HEK293 (cell line): ENCODE data around the gene HES7.
A peak's percentile ranks its signal among the peaks of the same experiment; 100 is the strongest.

Experiments
- CTCF ChIA-PET: fragments of 350-600 bp; formaldehyde crosslinking; extraction: SDS; loops from one replicate; lab custom pipeline; 2021; ENCODE audit warnings: antibody characterized with exemption; lab: Yijun Ruan, JAX
- POLR2A ChIA-PET: fragments of 300-600 bp; formaldehyde crosslinking; extraction: SDS; loops from one replicate; lab custom pipeline; 2020; ENCODE audit warnings: antibody characterized with exemption, inconsistent platforms; lab: Yijun Ruan, JAX
- H3K27ac ChIP-seq: fragments of 200-500 bp; sonication (Bioruptor generic); 2 replicates; pipeline ENCODE4 v1.5.1; 2014; ENCODE audit warnings: low read depth, low read length, control low read depth, inconsistent platforms; ENCODE audit errors: extremely low read depth
- H3K36me3 ChIP-seq, 2 experiments: fragments of 200-500 bp in 1 of 2; sonication (Bioruptor generic) in 1 of 2; 1 replicate in 1 of 2; 2 replicates in 1 of 2; pipeline ENCODE4 v1.5.1; 2014 to 2017; ENCODE audit warnings: inconsistent platforms in 2 of 2, low read length in 2 of 2; ENCODE audit not compliant: control insufficient read depth in 2 of 2, insufficient read depth in 1 of 2
- H3K4me1 ChIP-seq: fragments of 200-500 bp; sonication (Bioruptor generic); 2 replicates; pipeline ENCODE4 v1.5.1; 2014; ENCODE audit warnings: mild to moderate bottlenecking, low read length, inconsistent platforms; ENCODE audit not compliant: control insufficient read depth, insufficient read depth
- H3K4me3 ChIP-seq: 2 replicates; pipeline ENCODE4 v1.5.1; 2011; ENCODE audit warnings: low read depth, mild to moderate bottlenecking, control low read depth, low read length, moderate library complexity
- H3K9me3 ChIP-seq: fragments of 200-500 bp; sonication (Bioruptor generic); 2 replicates; pipeline ENCODE4 v1.5.1; 2014; ENCODE audit warnings: low read depth, low read length, inconsistent platforms; ENCODE audit not compliant: control insufficient read depth, insufficient read depth
- EGR2 ChIP-seq: fragments of 450-650 bp; formaldehyde crosslinking; IDR thresholded peaks from 2 replicates; pipeline ENCODE4 v1.5.1; 2016; ENCODE audit warnings: low read depth, missing biosample characterization, missing genetic modification characterization
- GLI4 ChIP-seq: fragments of 450-650 bp; formaldehyde crosslinking; IDR thresholded peaks from 2 replicates; pipeline ENCODE4 v1.5.1; 2016; ENCODE audit warnings: missing biosample characterization, missing genetic modification characterization
- HOXA7 ChIP-seq: sonication (generic); formaldehyde crosslinking; IDR thresholded peaks from 2 replicates; pipeline ENCODE4 v1.8.1; 2022; ENCODE audit warnings: missing genetic modification reagents, borderline replicate concordance
- KLF10 ChIP-seq: fragments of 450-650 bp; IDR thresholded peaks from 2 replicates; pipeline ENCODE4 v1.5.1; 2018; ENCODE audit warnings: missing biosample characterization, mild to moderate bottlenecking, missing genetic modification characterization
- OSR2 ChIP-seq: fragments of 450-650 bp; formaldehyde crosslinking; IDR thresholded peaks from 2 replicates; pipeline ENCODE4 v1.5.1; 2016; ENCODE audit warnings: missing biosample characterization, missing genetic modification characterization
- PRDM1 ChIP-seq: fragments of 450-650 bp; formaldehyde crosslinking; IDR thresholded peaks from 2 replicates; pipeline ENCODE4; 2016; ENCODE audit warnings: missing biosample characterization, missing genetic modification characterization
- RBAK ChIP-seq: fragments of 450-650 bp; formaldehyde crosslinking; IDR thresholded peaks from 2 replicates; pipeline ENCODE4 v1.5.1; 2016; ENCODE audit warnings: missing biosample characterization, missing genetic modification characterization
- SP3 ChIP-seq: fragments of 450-650 bp; formaldehyde crosslinking; IDR thresholded peaks from 2 replicates; pipeline ENCODE4 v1.5.1; 2016; ENCODE audit warnings: missing biosample characterization, missing genetic modification characterization
- SP7 ChIP-seq: fragments of 450-650 bp; formaldehyde crosslinking; IDR thresholded peaks from 2 replicates; pipeline ENCODE4 v1.5.1; 2016; ENCODE audit warnings: missing biosample characterization, missing genetic modification characterization
- WT1 ChIP-seq: fragments of 450-650 bp; formaldehyde crosslinking; IDR thresholded peaks from 2 replicates; pipeline ENCODE4 v1.5.1; 2016; ENCODE audit warnings: missing biosample characterization, missing genetic modification characterization
- YY1 ChIP-seq: fragments of 450-650 bp; formaldehyde crosslinking; IDR thresholded peaks from 2 replicates; pipeline ENCODE4 v1.5.1; 2018; ENCODE audit warnings: missing biosample characterization, missing genetic modification characterization
- ZBTB11 ChIP-seq: fragments of 450-650 bp; formaldehyde crosslinking; conservative IDR thresholded peaks from 2 replicates; pipeline ENCODE4 v1.5.1; 2016; ENCODE audit warnings: low read depth, missing biosample characterization, missing genetic modification characterization
- ZBTB17 ChIP-seq: fragments of 450-650 bp; formaldehyde crosslinking; IDR thresholded peaks from 2 replicates; pipeline ENCODE4 v1.5.1; 2016; ENCODE audit warnings: missing biosample characterization, missing genetic modification characterization
- ZBTB20 ChIP-seq: fragments of 450-650 bp; formaldehyde crosslinking; IDR thresholded peaks from 2 replicates; pipeline ENCODE4 v1.5.1; 2016; ENCODE audit warnings: missing biosample characterization, missing genetic modification characterization
- ZBTB8A ChIP-seq: fragments of 450-650 bp; formaldehyde crosslinking; IDR thresholded peaks from 2 replicates; pipeline ENCODE4 v1.5.1; 2016; ENCODE audit warnings: missing biosample characterization, missing genetic modification characterization
- ZNF10 ChIP-seq: fragments of 450-650 bp; formaldehyde crosslinking; IDR thresholded peaks from 2 replicates; pipeline ENCODE4 v1.5.1; 2017; ENCODE audit warnings: missing biosample characterization, missing genetic modification characterization
- ZNF24 ChIP-seq: fragments of 450-650 bp; formaldehyde crosslinking; IDR thresholded peaks from 2 replicates; pipeline ENCODE4 v1.5.1; 2016; ENCODE audit warnings: missing biosample characterization, missing genetic modification characterization
- ZNF248 ChIP-seq: fragments of 450-650 bp; formaldehyde crosslinking; IDR thresholded peaks from 2 replicates; pipeline ENCODE4 v1.5.1; 2017; ENCODE audit warnings: missing biosample characterization, missing genetic modification characterization
- ZNF302 ChIP-seq: fragments of 450-650 bp; formaldehyde crosslinking; IDR thresholded peaks from 2 replicates; pipeline ENCODE4 v1.5.1; 2016; ENCODE audit warnings: missing biosample characterization, missing genetic modification characterization, low read depth
- ZNF311 ChIP-seq: fragments of 450-650 bp; formaldehyde crosslinking; IDR thresholded peaks from 2 replicates; pipeline ENCODE4 v1.5.1; 2017; ENCODE audit warnings: missing biosample characterization, missing genetic modification characterization, borderline replicate concordance
- ZNF335 ChIP-seq: fragments of 450-650 bp; formaldehyde crosslinking; conservative IDR thresholded peaks from 2 replicates; pipeline ENCODE4 v1.5.1; 2016; ENCODE audit warnings: missing biosample characterization, missing genetic modification characterization
- ZNF341 ChIP-seq: fragments of 450-650 bp; formaldehyde crosslinking; IDR thresholded peaks from 2 replicates; pipeline ENCODE4; 2016; ENCODE audit warnings: low read depth, missing biosample characterization, missing genetic modification characterization
- ZNF354C ChIP-seq: fragments of 450-650 bp; formaldehyde crosslinking; IDR thresholded peaks from 2 replicates; pipeline ENCODE4 v1.5.1; 2016; ENCODE audit warnings: missing biosample characterization, missing genetic modification characterization, low read depth, borderline replicate concordance
- ZNF501 ChIP-seq: fragments of 450-650 bp; formaldehyde crosslinking; IDR thresholded peaks from 2 replicates; pipeline ENCODE4 v1.5.1; 2016; ENCODE audit warnings: missing biosample characterization, missing genetic modification characterization
- ZNF510 ChIP-seq: fragments of 450-650 bp; formaldehyde crosslinking; IDR thresholded peaks from 2 replicates; pipeline ENCODE4 v1.5.1; 2018; ENCODE audit warnings: mild to moderate bottlenecking, missing genetic modification characterization, missing biosample characterization; ENCODE audit not compliant: insufficient replicate concordance
- ZNF580 ChIP-seq: fragments of 450-650 bp; formaldehyde crosslinking; IDR thresholded peaks from 2 replicates; pipeline ENCODE4 v1.5.1; 2016; ENCODE audit warnings: missing biosample characterization, missing genetic modification characterization
- ZNF596 ChIP-seq: fragments of 450-650 bp; IDR thresholded peaks from 2 replicates; pipeline ENCODE4 v1.5.0; 2018; ENCODE audit warnings: missing biosample characterization, mild to moderate bottlenecking, missing genetic modification characterization, moderate library complexity
- ZNF600 ChIP-seq: fragments of 450-650 bp; formaldehyde crosslinking; IDR thresholded peaks from 2 replicates; pipeline ENCODE4 v1.5.1; 2016; ENCODE audit warnings: missing biosample characterization, missing genetic modification characterization
- ZNF645 ChIP-seq: fragments of 450-650 bp; formaldehyde crosslinking; IDR thresholded peaks from 2 replicates; pipeline ENCODE4; 2016; ENCODE audit warnings: missing biosample characterization, missing genetic modification characterization
- ZNF654 ChIP-seq: fragments of 450-650 bp; formaldehyde crosslinking; IDR thresholded peaks from 2 replicates; pipeline ENCODE4 v1.5.1; 2016; ENCODE audit warnings: low read depth, missing biosample characterization, missing genetic modification characterization
- ZNF776 ChIP-seq: fragments of 450-650 bp; formaldehyde crosslinking; IDR thresholded peaks from 2 replicates; pipeline ENCODE4 v1.5.0; 2017; ENCODE audit warnings: missing biosample characterization, missing genetic modification characterization, borderline replicate concordance
- ZSCAN30 ChIP-seq: fragments of 450-650 bp; IDR thresholded peaks from 2 replicates; pipeline ENCODE4 v1.5.1; 2018; ENCODE audit warnings: missing biosample characterization, mild to moderate bottlenecking, missing genetic modification characterization, moderate library complexity
- ZXDB ChIP-seq: fragments of 450-650 bp; formaldehyde crosslinking; IDR thresholded peaks from 2 replicates; pipeline ENCODE4 v1.5.1; 2016; ENCODE audit warnings: missing biosample characterization, missing genetic modification characterization

The HES7 gene

GRCh38 chr17:8125154-8125946, 1.4 kb upstream of the HES7 start (continued):
- TF ChIP-seq ZNF654 = peak; percentile 13
- TF ChIP-seq ZNF580 (tag by site-specific recombination) = peak; percentile 92
- 0 out of 2 replicates have a peak, but pooled peaks have one; percentile 22 for TF ChIP-seq WT1 (tag by site-specific recombination)
- TF ChIP-seq ZNF311 (tag by site-specific recombination) = no peak
- peak; percentile 59 for TF ChIP-seq ZBTB20
- TF ChIP-seq HOXA7 (CRISPR knock-in tag) = no peak
- TF ChIP-seq SP3 (tag by site-specific recombination) = peak; percentile 24
- no peak for TF ChIP-seq ZNF302 (tag by site-specific recombination)
- peak; percentile 42; the same call in 1 of the 2 replicates for TF ChIP-seq ZNF335 (tag by site-specific recombination)
- TF ChIP-seq ZNF501 (tag by site-specific recombination) = peak; percentile 86; the same call in 1 of the 2 replicates
- no peak for TF ChIP-seq ZNF600 (tag by site-specific recombination)
- TF ChIP-seq ZNF776 (tag by site-specific recombination) = no peak
- 0 out of 2 replicates have a peak, but pooled peaks have one; percentile 19 for TF ChIP-seq EGR2
- TF ChIP-seq RBAK (tag by site-specific recombination) = no peak
- peak; percentile 26; the same call in 1 of the 2 replicates for TF ChIP-seq ZNF24 (tag by site-specific recombination)
- TF ChIP-seq SP7 (tag by site-specific recombination) = peak; percentile 43
- peak; percentile 90 for TF ChIP-seq ZSCAN30
- TF ChIP-seq KLF10 (tag by site-specific recombination) = peak; percentile 83; the same call in 1 of the 2 replicates
- TF ChIP-seq ZXDB (tag by site-specific recombination) = peak; percentile 17; the same call in 1 of the 2 replicates
- no peak for TF ChIP-seq ZNF354C
- peak; percentile 12 for TF ChIP-seq ZNF510 (tag by site-specific recombination)
- TF ChIP-seq ZNF596 (tag by site-specific recombination) = no peak
- peak; percentile 61 for TF ChIP-seq YY1 (tag by site-specific recombination)
- 0 out of 2 replicates have a peak, but pooled peaks have one; percentile 40 for TF ChIP-seq GLI4
- TF ChIP-seq ZNF10 (tag by site-specific recombination) = peak; percentile 50; the same call in 1 of the 2 replicates
- no peak for TF ChIP-seq ZNF248 (tag by site-specific recombination)
- 0 out of 2 replicates have a peak, but pooled peaks have one; percentile 8 for TF ChIP-seq ZNF341 (tag by site-specific recombination)
- TF ChIP-seq PRDM1 = no peak

GRCh38 chr17:8124350-8125153, 646 bp upstream of the HES7 start:
- Histone ChIP-seq H3K36me3 (no peaks in the 10 kb centered on the region), H3K9me3 (no peaks in the 10 kb centered on the region), H3K27ac (no peak overlapping the region; the same call in 1 of the 2 replicates), H3K4me3 (peak overlapping the region; percentile 70), H3K4me1 (peaks cover 14% of the 10 kb centered on the region)
- CTCF ChIA-PET = interaction anchor here (0.6 to 4.1 kb wide), 10 partner anchors 9 to 259 kb away, joined by 3 to 33 read pairs (median 4); no protein-coding TSS in a partner anchor
- POLR2A ChIA-PET = interaction anchor here (0.7 to 3.5 kb wide), 9 partner anchors 15 to 289 kb away, joined by 3 to 27 read pairs (median 3); partner anchors contain the start of genes AURKB and SLC25A35
- TF ChIP-seq OSR2 (peak; percentile 89), ZNF600 (tag by site-specific recombination) (peak; percentile 33; the same call in 1 of the 2 replicates), ZBTB8A (tag by site-specific recombination) (0 out of 2 replicates have a peak, but pooled peaks have one; percentile 8), ZNF645 (tag by site-specific recombination) (no peak), ZBTB11 (peak; percentile 91), ZBTB17 (tag by site-specific recombination) (peak; percentile 40)
